Keratinocyte (primary cell): ENCODE data around the gene TMEM248. TPM values are rescaled to one million over a fixed set of nuclear protein-coding genes. Genes with fewer than 3 reads are reported as not detected.
A peak's percentile ranks its signal among the peaks of the same experiment; 100 is the strongest.

ENCODE experiments used
- DNase-seq: peaks from one replicate; pipeline ENCODE4 v3.0.0-alpha.2; 2011; ENCODE audit warnings: low read depth, missing footprints, low spot score
- FAIRE-seq: peaks from 2 replicates; lab custom pipeline; 2011; peaks lifted over from hg19 to GRCh38; lab: Jason Lieb, UNC
- H2AFZ ChIP-seq: 2 replicates; pipeline ENCODE4 v1.6.0; 2012; ENCODE audit warnings: low read length, control low read depth, inconsistent platforms; ENCODE audit not compliant: control insufficient read depth
- H3K27ac ChIP-seq: 2 replicates; pipeline ENCODE4 v1.5.1; 2011; ENCODE audit warnings: low read length; ENCODE audit not compliant: control insufficient read depth, insufficient read depth
- H3K27me3 ChIP-seq: 3 replicates; pipeline ENCODE4 v1.6.0; 2011; ENCODE audit warnings: low read length; ENCODE audit not compliant: control insufficient read depth, insufficient read depth; ENCODE audit errors: extremely low read depth
- H3K36me3 ChIP-seq, 2 experiments: 2 replicates in 1 of 2; 3 replicates in 1 of 2; pipeline ENCODE4 v1.5.1; 2011; ENCODE audit warnings: low read length in 2 of 2, mild to moderate bottlenecking in 1 of 2; ENCODE audit not compliant: control insufficient read depth in 2 of 2, insufficient read depth in 2 of 2; ENCODE audit errors: extremely low read depth in 1 of 2
- H3K4me1 ChIP-seq: 3 replicates; pipeline ENCODE4 v1.5.1; 2011; ENCODE audit warnings: low read length; ENCODE audit not compliant: control insufficient read depth, insufficient read depth; ENCODE audit errors: extremely low read depth
- H3K4me2 ChIP-seq: 3 replicates; pipeline ENCODE4 v1.6.0; 2011; ENCODE audit warnings: low read depth, low read length; ENCODE audit not compliant: control insufficient read depth, insufficient read depth; ENCODE audit errors: extremely low read depth
- H3K4me3 ChIP-seq, 3 experiments: fragments of 200-600 bp in 1 of 3; sonication (generic) in 1 of 3; 2 replicates in 2 of 3; 3 replicates in 1 of 3; pipeline ENCODE4 v1.5.1; 2011 to 2016; ENCODE audit warnings: low read length in 3 of 3, mild to moderate bottlenecking in 3 of 3, control low read depth in 2 of 3, inconsistent platforms in 1 of 3, low read depth in 1 of 3, mixed read lengths in 1 of 3, mixed run types in 1 of 3, moderate library complexity in 1 of 3; ENCODE audit not compliant: control insufficient read depth in 2 of 3, insufficient read depth in 2 of 3; ENCODE audit errors: extremely low read depth in 1 of 3
- H3K79me2 ChIP-seq: 2 replicates; pipeline ENCODE4 v1.6.0; 2012; ENCODE audit warnings: low read length; ENCODE audit not compliant: control insufficient read depth, insufficient read depth
- H3K9ac ChIP-seq: 3 replicates; pipeline ENCODE4 v1.6.0; 2011; ENCODE audit warnings: low read length; ENCODE audit not compliant: control insufficient read depth, insufficient read depth; ENCODE audit errors: extremely low read depth
- H3K9me1 ChIP-seq: 3 replicates; pipeline ENCODE4 v1.6.0; 2011; ENCODE audit warnings: low read length; ENCODE audit not compliant: control insufficient read depth, insufficient read depth; ENCODE audit errors: extremely low read depth
- H3K9me3 ChIP-seq: 2 replicates; pipeline ENCODE4 v1.5.1; 2012; ENCODE audit warnings: low read depth, low read length; ENCODE audit not compliant: control insufficient read depth
- H4K20me1 ChIP-seq: 3 replicates; pipeline ENCODE4 v1.6.0; 2011; ENCODE audit warnings: low read length; ENCODE audit not compliant: control insufficient read depth, insufficient read depth; ENCODE audit errors: extremely low read depth
- CTCF ChIP-seq, 3 experiments: IDR thresholded peaks in 1 of 3; conservative IDR thresholded peaks in 1 of 3; optimal IDR thresholded peaks in 1 of 3; 2 replicates in 2 of 3; 3 replicates in 1 of 3; pipeline versions ENCODE3 to v1.5.1; 2011; ENCODE audit warnings: low read length in 3 of 3, mild to moderate bottlenecking in 3 of 3, moderate library complexity in 2 of 3, control low read depth in 1 of 3, inconsistent platforms in 1 of 3; ENCODE audit not compliant: insufficient read depth in 2 of 3; ENCODE audit errors: extremely low read depth in 1 of 3
- EZH2 ChIP-seq: IDR thresholded peaks from one replicate; pipeline ENCODE4 v1.6.1; 2012; ENCODE audit warnings: inconsistent platforms, mild to moderate bottlenecking, low read length, moderate library complexity
- dilution Hi-C: fragments of 300-500 bp; cut with MboI; formaldehyde crosslinking; loops from one replicate; pipeline ENCODE4 v1.7.0; 2020; ENCODE audit warnings: low sequenced_read_pairs; ENCODE audit not compliant: extremely low pct_ligation_motif_present
- polyA plus RNA-seq, 5 experiments: library from polyadenylated mRNA; depleted of rRNA in 3 of 5; stranded (reverse) in 3 of 5; stranded (forward) in 1 of 5; unstranded in 1 of 5; fragments of >200 nt; gene quantifications; 1 replicate in 1 of 5; 2 replicates in 3 of 5; 3 replicates in 1 of 5; pipeline versions ENCODE4 v1.2.1 to v1.2.3, GENCODE V29; 2011 to 2012; ENCODE audit warnings: missing spikeins in 2 of 5, low read depth in 1 of 5, low replicate concordance in 1 of 5

Gene TMEM248
- polyA plus RNA-seq, 1 donor (not counting 4 experiments of a cell fraction or from before 2014, with no cell fraction given), result 70.2 TPM

GRCh38 chr7:66905278-66905677 is 15.7 kb upstream of the TMEM248 start:
- FAIRE-seq, result no peak

GRCh38 chr7:66905689-66906088 is 15.3 kb upstream of the TMEM248 start:
- Histone ChIP-seq H3K4me3 (no peak overlapping the region), H3K9me3 (no peaks in the 10 kb centered on the region), H3K9me1 (no peaks in the 10 kb centered on the region), H2AFZ (no peak overlapping the region), H3K4me1 (no peaks in the 10 kb centered on the region), H3K79me2 (no peaks in the 10 kb centered on the region), H3K36me3 (peaks cover 0 to 4% of the 10 kb centered on the region in 2 experiments), H3K27ac (no peak overlapping the region), H3K9ac (no peak overlapping the region), H3K4me2 (no peak overlapping the region), H4K20me1 (no peaks in the 10 kb centered on the region), H3K27me3 (no peaks in the 10 kb centered on the region)
- dilution Hi-C loops, result no loop called here
- TF ChIP-seq EZH2, result no peak
- TF ChIP-seq CTCF (optimal IDR thresholded peaks at IDR 0.05 in 1 of 3, IDR thresholded peaks at IDR 0.05 in 1 of 3, conservative IDR thresholded peaks at IDR 0.05 in 1 of 3; ENCODE audit: extremely low read depth in 1 of 3, insufficient read depth in 2 of 3, low read length in 3 of 3), result peak in 1 of 3 experiments; percentile 39
- FAIRE-seq (no peak), DNase-seq (no peak)

More at GRCh38 chr7:66905278-66905677, 15.7 kb upstream of the TMEM248 start:
- Histone ChIP-seq H3K4me3 (no peak overlapping the region), H4K20me1 (no peaks in the 10 kb centered on the region), H3K9me1 (no peaks in the 10 kb centered on the region), H3K27ac (no peak overlapping the region), H3K9ac (no peak overlapping the region), H2AFZ (no peak overlapping the region), H3K79me2 (no peaks in the 10 kb centered on the region), H3K4me1 (no peaks in the 10 kb centered on the region), H3K27me3 (no peaks in the 10 kb centered on the region), H3K4me2 (no peak overlapping the region), H3K36me3 (peaks cover 0 to 4% of the 10 kb centered on the region in 2 experiments), H3K9me3 (no peaks in the 10 kb centered on the region)
- dilution Hi-C loops, result no loop called here
- no peak for DNase-seq
- TF ChIP-seq CTCF (optimal IDR thresholded peaks at IDR 0.05 in 1 of 3, IDR thresholded peaks at IDR 0.05 in 1 of 3, conservative IDR thresholded peaks at IDR 0.05 in 1 of 3; ENCODE audit: extremely low read depth in 1 of 3, insufficient read depth in 2 of 3, low read length in 3 of 3), result no peak
- TF ChIP-seq EZH2, result no peak
